ENCODE data around the gene SSBP4. TPM values are rescaled to one million over a fixed set of nuclear protein-coding genes. Genes with fewer than 3 reads are reported as not detected.

Gene SSBP4
- total and polyA plus RNA-seq, 2 experiments from 2014 or later: 151 to 180 TPM

DNA sequence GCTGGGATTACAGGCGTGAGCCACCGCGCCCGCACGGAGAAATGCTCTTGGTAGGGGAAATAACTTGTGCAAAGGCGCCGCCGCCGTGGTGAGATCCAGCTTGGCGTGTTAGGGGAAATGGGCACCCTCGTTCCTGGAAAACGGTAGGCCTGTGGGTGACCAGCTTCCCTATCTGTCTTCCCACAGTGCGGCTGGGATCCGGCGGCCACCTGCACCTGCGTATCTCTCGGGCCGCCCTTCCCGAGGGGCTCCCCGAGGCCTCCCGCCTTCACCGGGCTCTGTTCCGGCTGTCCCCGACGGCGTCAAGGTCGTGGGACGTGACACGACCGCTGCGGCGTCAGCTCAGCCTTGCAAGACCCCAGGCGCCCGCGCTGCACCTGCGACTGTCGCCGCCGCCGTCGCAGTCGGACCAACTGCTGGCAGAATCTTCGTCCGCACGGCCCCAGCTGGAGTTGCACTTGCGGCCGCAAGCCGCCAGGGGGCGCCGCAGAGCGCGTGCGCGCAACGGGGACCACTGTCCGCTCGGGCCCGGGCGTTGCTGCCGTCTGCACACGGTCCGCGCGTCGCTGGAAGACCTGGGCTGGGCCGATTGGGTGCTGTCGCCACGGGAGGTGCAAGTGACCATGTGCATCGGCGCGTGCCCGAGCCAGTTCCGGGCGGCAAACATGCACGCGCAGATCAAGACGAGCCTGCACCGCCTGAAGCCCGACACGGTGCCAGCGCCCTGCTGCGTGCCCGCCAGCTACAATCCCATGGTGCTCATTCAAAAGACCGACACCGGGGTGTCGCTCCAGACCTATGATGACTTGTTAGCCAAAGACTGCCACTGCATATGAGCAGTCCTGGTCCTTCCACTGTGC, 30.9 kb upstream of the SSBP4 start:
- no peaks in the 10 kb centered on the region for H3K36me3 ChIP-seq
- no peaks in the 10 kb centered on the region for H3K4me1 ChIP-seq (ENCODE audit: low read depth)
- H3K27ac ChIP-seq: no peak overlapping the region
- no peaks in the 10 kb centered on the region for H3K9me3 ChIP-seq (ENCODE audit: low read depth)
- DNase-seq (ENCODE audit: low read depth in 1 of 2, low spot score in 1 of 2): peak; percentile 66 to 82
- TF ChIP-seq, protein P1, sequence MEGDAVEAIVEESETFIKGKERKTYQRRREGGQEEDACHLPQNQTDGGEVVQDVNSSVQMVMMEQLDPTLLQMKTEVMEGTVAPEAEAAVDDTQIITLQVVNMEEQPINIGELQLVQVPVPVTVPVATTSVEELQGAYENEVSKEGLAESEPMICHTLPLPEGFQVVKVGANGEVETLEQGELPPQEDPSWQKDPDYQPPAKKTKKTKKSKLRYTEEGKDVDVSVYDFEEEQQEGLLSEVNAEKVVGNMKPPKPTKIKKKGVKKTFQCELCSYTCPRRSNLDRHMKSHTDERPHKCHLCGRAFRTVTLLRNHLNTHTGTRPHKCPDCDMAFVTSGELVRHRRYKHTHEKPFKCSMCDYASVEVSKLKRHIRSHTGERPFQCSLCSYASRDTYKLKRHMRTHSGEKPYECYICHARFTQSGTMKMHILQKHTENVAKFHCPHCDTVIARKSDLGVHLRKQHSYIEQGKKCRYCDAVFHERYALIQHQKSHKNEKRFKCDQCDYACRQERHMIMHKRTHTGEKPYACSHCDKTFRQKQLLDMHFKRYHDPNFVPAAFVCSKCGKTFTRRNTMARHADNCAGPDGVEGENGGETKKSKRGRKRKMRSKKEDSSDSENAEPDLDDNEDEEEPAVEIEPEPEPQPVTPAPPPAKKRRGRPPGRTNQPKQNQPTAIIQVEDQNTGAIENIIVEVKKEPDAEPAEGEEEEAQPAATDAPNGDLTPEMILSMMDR (IDR thresholded peaks at IDR 0.05; ENCODE audit: low read depth, low read length): peak; percentile 92
- H3K4me3 ChIP-seq: no peak overlapping the region
- peaks cover 20% of the 10 kb centered on the region for H3K27me3 ChIP-seq

DNA sequence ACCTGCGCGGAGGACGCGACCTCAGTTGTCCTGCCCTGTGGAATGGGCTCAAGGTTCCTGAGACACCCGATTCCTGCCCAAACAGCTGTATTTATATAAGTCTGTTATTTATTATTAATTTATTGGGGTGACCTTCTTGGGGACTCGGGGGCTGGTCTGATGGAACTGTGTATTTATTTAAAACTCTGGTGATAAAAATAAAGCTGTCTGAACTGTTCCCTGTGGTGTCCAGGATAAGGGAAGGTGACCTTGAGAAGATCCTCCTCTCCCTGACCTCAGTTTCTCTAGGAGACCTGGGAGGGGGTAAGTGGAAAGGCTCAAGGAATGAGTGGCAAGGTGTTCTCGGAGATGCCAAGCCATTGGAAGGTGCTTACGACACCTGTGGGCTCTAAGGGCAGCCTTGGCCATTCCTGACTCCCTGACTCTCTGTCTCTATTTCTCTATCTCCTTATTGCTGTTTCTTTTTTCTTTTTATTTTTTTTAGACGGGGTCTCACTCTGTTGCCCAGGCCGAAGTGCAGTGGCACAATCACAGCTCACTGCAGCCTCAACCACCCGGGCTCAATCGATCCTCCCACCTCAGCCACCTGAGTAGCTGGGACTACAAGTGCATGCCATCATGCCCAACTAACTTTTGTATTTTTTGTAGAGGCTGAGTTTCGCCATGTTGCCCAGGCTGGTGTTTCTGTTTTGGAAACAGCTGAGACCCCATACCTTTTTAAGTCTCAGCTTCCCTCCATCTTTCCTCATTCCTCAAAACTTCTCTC, 30.1 kb upstream of the SSBP4 start:
- Histone ChIP-seq H3K27me3 (peaks cover 20% of the 10 kb centered on the region), H3K36me3 (no peaks in the 10 kb centered on the region), H3K27ac (no peak overlapping the region), H3K4me3 (no peak overlapping the region), H3K9me3 (ENCODE audit: low read depth) (no peaks in the 10 kb centered on the region), H3K4me1 (ENCODE audit: low read depth) (no peaks in the 10 kb centered on the region)
- TF ChIP-seq, protein P1 (IDR thresholded peaks at IDR 0.05; ENCODE audit: low read depth, low read length): no peak
- DNase-seq (ENCODE audit: low read depth in 1 of 2, low spot score in 1 of 2): no peak

DNA sequence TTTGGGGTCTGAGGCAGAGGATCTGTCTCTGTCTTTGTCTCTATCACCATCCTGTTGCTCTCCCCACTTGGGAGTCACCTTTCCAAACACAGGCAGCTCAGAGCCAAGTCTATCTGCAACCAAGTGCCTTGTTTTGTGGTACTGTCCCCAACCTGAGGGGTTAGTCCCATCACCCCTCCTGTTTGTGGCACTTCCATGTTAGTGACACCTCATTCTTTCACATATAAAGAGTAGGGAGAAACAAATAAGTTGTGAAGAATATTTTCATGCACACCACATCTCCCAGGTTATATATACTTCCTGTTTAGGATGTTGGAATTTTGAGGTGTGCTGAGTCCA, 29.5 kb upstream of the SSBP4 start:
- Histone ChIP-seq H3K27ac (no peak overlapping the region), H3K36me3 (no peaks in the 10 kb centered on the region), H3K27me3 (peaks cover 20% of the 10 kb centered on the region), H3K4me1 (ENCODE audit: low read depth) (no peaks in the 10 kb centered on the region), H3K4me3 (no peak overlapping the region), H3K9me3 (ENCODE audit: low read depth) (no peaks in the 10 kb centered on the region)
- DNase-seq (ENCODE audit: low read depth in 1 of 2, low spot score in 1 of 2): no peak
- TF ChIP-seq, protein P1 (IDR thresholded peaks at IDR 0.05; ENCODE audit: low read depth, low read length): no peak

DNA sequence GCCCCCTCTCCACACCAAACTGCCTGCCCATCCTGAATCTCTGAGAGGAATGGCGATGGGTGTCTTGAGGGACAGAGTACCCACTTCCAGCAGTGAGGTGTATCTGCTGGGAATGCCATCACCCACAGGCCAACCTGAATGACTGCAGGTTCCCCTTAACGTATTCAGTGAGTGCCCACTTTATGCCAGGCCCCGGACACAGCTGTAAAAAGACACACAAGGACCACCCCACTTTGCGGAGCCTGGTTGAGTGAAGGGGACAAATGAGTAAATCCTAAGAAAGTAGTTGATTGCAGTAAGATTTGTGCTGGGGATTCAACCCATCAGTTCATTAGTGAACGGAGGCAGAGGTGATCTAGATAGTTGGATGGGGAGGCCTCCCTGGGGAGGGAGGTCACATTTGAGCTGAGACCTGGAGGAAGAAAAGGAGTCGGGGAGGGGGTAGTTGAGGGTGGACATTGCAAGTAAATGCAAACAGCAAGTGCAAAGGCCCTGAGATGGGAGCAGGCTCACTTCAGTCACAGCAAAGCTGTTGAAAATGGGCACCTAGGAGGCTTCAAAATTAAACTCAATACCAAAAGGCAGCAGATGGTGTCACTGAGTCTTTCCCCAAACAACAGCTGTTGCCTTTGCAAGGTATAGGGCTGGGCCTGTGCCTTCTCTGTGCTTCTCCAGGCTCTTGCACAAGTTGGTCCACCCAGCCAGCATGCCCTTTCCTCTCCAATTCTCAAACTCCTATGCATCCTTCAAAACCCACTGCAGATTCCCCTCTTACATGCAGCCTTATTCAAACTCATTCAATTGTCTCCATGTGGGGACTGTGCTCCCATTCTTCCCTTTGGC, 28.9 kb upstream of the SSBP4 start:
- no peaks in the 10 kb centered on the region for H3K9me3 ChIP-seq (ENCODE audit: low read depth)
- no peak overlapping the region for H3K4me3 ChIP-seq
- no peak overlapping the region for H3K27ac ChIP-seq
- H3K27me3 ChIP-seq: peaks cover 20% of the 10 kb centered on the region
- peak in 1 of 2 donors; percentile 43 for DNase-seq (ENCODE audit: low read depth in 1 of 2, low spot score in 1 of 2)
- no peaks in the 10 kb centered on the region for H3K4me1 ChIP-seq (ENCODE audit: low read depth)
- TF ChIP-seq, protein P1 (IDR thresholded peaks at IDR 0.05; ENCODE audit: low read depth, low read length): no peak
- H3K36me3 ChIP-seq: no peaks in the 10 kb centered on the region

DNA sequence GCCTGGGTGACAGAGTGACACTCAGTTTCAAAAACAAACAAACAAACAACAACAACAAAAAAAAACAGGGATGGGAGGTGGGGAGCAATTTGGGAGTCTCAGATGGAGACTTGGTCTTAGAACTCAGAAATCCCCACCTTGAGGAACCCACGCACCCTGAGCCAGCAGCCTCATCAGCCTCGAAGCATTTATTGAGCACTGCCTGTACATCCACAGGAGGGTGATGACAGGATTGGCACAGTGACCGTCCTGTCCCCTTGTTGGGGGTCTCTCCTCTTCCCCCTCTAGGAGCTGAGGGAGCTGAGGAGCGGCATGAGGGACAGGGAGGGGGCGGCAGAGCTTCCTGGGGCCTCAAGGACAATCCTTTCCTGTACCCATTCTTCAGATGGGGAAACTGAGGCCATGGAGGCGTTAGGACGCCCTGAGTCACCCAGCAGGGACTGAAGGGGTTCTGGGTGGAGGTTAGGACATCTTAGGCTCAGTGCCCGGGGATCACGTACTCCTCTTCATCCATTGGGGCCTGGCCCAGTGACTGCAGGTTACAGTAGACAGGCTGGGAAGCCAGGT, 27.6 kb upstream of the SSBP4 start:
- no peaks in the 10 kb centered on the region for H3K4me1 ChIP-seq (ENCODE audit: low read depth)
- H3K27me3 ChIP-seq: peaks cover 15% of the 10 kb centered on the region
- H3K27ac ChIP-seq: no peak overlapping the region
- H3K36me3 ChIP-seq: no peaks in the 10 kb centered on the region
- no peaks in the 10 kb centered on the region for H3K9me3 ChIP-seq (ENCODE audit: low read depth)
- no peak for DNase-seq (ENCODE audit: low read depth in 1 of 2, low spot score in 1 of 2)
- no peak overlapping the region for H3K4me3 ChIP-seq
- TF ChIP-seq, protein P1 (IDR thresholded peaks at IDR 0.05; ENCODE audit: low read depth, low read length): no peak

All from cardiac muscle cell (in vitro differentiated cells and primary cell).